ENCODE data around the gene ACTN1.

DNA sequence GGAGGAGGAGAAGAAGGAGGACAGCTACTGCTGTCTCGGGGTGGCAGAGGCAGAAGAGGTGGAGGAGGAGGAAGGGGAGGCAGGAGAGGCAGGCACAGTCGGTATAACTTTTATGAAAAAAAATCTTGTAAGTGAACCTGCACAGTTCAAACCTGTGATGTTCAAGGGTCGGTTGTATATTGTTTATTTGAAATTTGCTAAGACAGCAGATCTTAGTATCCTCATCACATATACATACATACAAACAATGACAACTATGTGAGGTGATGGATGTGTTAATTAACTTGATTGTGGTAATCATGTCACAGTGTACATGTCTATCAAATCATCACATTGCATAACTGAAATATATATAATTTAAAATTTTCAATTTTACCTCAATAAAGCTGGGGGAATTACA, 19.0 kb downstream of the ACTN1 start:
- TF ChIP-seq, protein P1, sequence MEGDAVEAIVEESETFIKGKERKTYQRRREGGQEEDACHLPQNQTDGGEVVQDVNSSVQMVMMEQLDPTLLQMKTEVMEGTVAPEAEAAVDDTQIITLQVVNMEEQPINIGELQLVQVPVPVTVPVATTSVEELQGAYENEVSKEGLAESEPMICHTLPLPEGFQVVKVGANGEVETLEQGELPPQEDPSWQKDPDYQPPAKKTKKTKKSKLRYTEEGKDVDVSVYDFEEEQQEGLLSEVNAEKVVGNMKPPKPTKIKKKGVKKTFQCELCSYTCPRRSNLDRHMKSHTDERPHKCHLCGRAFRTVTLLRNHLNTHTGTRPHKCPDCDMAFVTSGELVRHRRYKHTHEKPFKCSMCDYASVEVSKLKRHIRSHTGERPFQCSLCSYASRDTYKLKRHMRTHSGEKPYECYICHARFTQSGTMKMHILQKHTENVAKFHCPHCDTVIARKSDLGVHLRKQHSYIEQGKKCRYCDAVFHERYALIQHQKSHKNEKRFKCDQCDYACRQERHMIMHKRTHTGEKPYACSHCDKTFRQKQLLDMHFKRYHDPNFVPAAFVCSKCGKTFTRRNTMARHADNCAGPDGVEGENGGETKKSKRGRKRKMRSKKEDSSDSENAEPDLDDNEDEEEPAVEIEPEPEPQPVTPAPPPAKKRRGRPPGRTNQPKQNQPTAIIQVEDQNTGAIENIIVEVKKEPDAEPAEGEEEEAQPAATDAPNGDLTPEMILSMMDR (IDR thresholded peaks at IDR 0.05), result no peak
- no peak for TF ChIP-seq ZFX (IDR thresholded peaks at IDR 0.05; ENCODE audit: borderline replicate concordance)

Data from 22Rv1 (cell line).